Activated CD8-positive, alpha-beta T cell treated with anti-CD3 and anti-CD28 coated beads for 36 hours (primary cell): Measurements from ENCODE around the gene ENPP3. TPM values are rescaled to one million over a fixed set of nuclear protein-coding genes. Genes with fewer than 3 reads are reported as not detected.

ENCODE experiments used
- ATAC-seq: fragments of 200-7000 bp; cut with Tn5 transposase; one replicate; pipeline ENCODE4 v1.10.0; 2021; ENCODE audit warnings: mild to moderate bottlenecking, moderate library complexity
- CTCF ChIA-PET: fragments of 350-600 bp; sonication (Branson Sonifier 250); formaldehyde crosslinking; loops from one replicate; lab custom pipeline; 2021; ENCODE audit warnings: antibody characterized with exemption; lab: Charles Lee
- POLR2A ChIA-PET: fragments of 350-600 bp; sonication (Branson Sonifier 250); formaldehyde crosslinking; loops from one replicate; lab custom pipeline; 2021; ENCODE audit warnings: antibody characterized with exemption; lab: Charles Lee
- DNase-seq: peaks from one replicate; pipeline ENCODE4 v3.0.0-alpha.2; 2020
- H3K27ac Mint-ChIP-seq: one replicate; pipeline ENCODE4 v1.8.0; 2021; ENCODE audit warnings: mild to moderate bottlenecking, mixed read lengths
- H3K27me3 Mint-ChIP-seq: one replicate; pipeline ENCODE4 v1.8.0; 2021; ENCODE audit warnings: mixed read lengths
- H3K36me3 Mint-ChIP-seq: one replicate; pipeline ENCODE4 v1.8.0; 2021; ENCODE audit warnings: low read depth, mixed read lengths
- H3K4me1 Mint-ChIP-seq: one replicate; pipeline ENCODE4 v1.8.0; 2021; ENCODE audit warnings: low read depth, mixed read lengths
- H3K4me3 Mint-ChIP-seq: one replicate; pipeline ENCODE4 v1.8.0; 2021; ENCODE audit warnings: mild to moderate bottlenecking, moderate library complexity, mixed read lengths
- H3K9me3 Mint-ChIP-seq: one replicate; pipeline ENCODE4 v1.8.0; 2021; ENCODE audit warnings: mixed read lengths
- intact Hi-C: fragments of 100-400 bp; cut with micrococcal nuclease; formaldehyde crosslinking; loops from one replicate; pipeline ENCODE4 v1.10.0; 2022
- total RNA-seq, 2 experiments: library from RNA; stranded (reverse); gene quantifications; one replicate each; pipeline ENCODE4 v1.2.3, GENCODE V29; 2021
- TF ChIP-seq, protein P1 (sequence below): fragments of 200-600 bp; IDR thresholded peaks from one replicate; pipeline ENCODE4 v1.8.0; 2022; ENCODE audit warnings: antibody characterized with exemption, mild to moderate bottlenecking

The ENPP3 gene
- total RNA-seq, 2 experiments from 2014 or later: 0.49 to 0.79 TPM

DNA sequence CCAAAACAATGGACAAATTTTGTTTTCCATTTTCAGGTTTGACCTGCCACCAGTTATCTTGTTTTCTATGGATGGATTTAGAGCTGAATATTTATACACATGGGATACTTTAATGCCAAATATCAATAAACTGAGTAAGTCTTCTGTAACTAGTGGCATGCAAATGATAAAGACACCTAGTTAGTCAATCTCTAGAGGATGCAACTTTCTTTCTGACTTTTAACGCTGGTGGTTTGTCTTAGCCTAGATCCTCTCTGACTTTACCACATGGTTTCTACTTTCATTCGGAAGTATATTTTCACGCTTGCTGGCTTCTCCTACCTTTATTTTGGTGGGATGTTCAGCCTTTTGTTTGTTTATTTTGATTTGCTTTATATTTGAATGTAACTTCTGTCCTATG lies 21.2 kb downstream of the ENPP3 start:
- TF ChIP-seq, protein P1, sequence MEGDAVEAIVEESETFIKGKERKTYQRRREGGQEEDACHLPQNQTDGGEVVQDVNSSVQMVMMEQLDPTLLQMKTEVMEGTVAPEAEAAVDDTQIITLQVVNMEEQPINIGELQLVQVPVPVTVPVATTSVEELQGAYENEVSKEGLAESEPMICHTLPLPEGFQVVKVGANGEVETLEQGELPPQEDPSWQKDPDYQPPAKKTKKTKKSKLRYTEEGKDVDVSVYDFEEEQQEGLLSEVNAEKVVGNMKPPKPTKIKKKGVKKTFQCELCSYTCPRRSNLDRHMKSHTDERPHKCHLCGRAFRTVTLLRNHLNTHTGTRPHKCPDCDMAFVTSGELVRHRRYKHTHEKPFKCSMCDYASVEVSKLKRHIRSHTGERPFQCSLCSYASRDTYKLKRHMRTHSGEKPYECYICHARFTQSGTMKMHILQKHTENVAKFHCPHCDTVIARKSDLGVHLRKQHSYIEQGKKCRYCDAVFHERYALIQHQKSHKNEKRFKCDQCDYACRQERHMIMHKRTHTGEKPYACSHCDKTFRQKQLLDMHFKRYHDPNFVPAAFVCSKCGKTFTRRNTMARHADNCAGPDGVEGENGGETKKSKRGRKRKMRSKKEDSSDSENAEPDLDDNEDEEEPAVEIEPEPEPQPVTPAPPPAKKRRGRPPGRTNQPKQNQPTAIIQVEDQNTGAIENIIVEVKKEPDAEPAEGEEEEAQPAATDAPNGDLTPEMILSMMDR: no peak
- DNase-seq: no peak
- H3K36me3 Mint-ChIP-seq: no peaks in the 10 kb centered on the region
- no peak overlapping the region for H3K27ac Mint-ChIP-seq
- H3K4me3 Mint-ChIP-seq: no peak overlapping the region
- H3K9me3 Mint-ChIP-seq: no peaks in the 10 kb centered on the region
- ATAC-seq: no peak
- no peaks in the 10 kb centered on the region for H3K27me3 Mint-ChIP-seq
- H3K4me1 Mint-ChIP-seq: no peaks in the 10 kb centered on the region
- intact Hi-C loops: no loop called here
- CTCF ChIA-PET: interaction anchor here (1.5 kb wide), 1 partner anchor 30 kb away, joined by 6 read pairs; the partner anchor contains the start of gene MED23
- POLR2A ChIA-PET: no interaction called here

DNA sequence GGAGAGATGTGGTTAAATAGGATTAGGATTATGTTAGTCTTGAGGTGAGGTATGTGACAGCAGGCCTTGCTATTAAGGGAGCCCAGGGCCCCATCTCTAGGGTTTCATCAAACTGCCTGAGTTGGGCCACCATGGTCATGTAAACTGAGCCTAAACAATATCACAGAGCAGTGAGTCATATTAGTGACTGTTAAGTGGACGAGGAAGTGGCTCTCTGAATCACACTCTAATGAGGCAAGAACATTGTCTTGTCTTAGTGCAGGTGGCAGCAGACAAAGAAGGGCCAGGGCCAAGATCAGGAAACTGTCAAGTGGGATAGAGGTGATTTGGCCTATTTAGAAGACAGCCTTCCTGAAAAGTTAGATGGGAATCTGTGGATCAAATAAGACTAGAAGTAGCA lies 23.1 kb downstream of the ENPP3 start:
- DNase-seq: no peak
- ChIA-PET CTCF (no interaction called here), POLR2A (no interaction called here)
- Mint-ChIP-seq H3K36me3 (no peaks in the 10 kb centered on the region), H3K9me3 (no peaks in the 10 kb centered on the region), H3K4me3 (no peak overlapping the region), H3K4me1 (no peaks in the 10 kb centered on the region), H3K27ac (no peak overlapping the region), H3K27me3 (no peaks in the 10 kb centered on the region)
- intact Hi-C loops: no loop called here
- peak; percentile 34 for ATAC-seq
- TF ChIP-seq, protein P1: no peak

GRCh38 chr6:131663578-131664165 lies 26.6 kb downstream of the ENPP3 start:
- no peak for ATAC-seq
- H3K36me3 Mint-ChIP-seq: no peaks in the 10 kb centered on the region

DNA sequence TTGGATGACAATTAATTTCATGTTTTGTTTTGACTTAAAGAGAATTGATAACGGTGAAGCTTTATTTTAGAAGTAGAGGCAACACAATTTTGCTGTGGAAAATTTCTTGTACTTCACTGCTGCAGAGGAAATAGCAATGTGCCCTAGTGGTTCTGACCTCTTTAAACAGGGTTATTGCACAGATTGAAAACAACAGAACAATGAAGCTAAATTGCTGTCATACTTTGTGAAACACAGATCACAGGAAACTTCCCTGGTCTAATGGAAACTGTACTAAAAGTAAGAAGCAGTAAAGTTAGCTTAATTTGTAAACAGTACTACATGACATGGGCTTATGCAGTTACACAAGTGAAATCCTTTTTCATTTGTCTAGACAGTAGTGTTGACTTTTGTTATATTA lies 32.8 kb downstream of the ENPP3 start:
- no peaks in the 10 kb centered on the region for H3K4me1 Mint-ChIP-seq
- ChIA-PET CTCF (interaction anchor here (1.3 to 1.6 kb wide), 2 partner anchors 25 to 41 kb away, joined by 3 to 4 read pairs; no protein-coding TSS in a partner anchor), POLR2A (no interaction called here)
- TF ChIP-seq, protein P1: no peak
- H3K36me3 Mint-ChIP-seq: no peaks in the 10 kb centered on the region
- H3K4me3 Mint-ChIP-seq: no peak overlapping the region
- H3K27me3 Mint-ChIP-seq: peaks cover 3% of the 10 kb centered on the region
- DNase-seq (no peak), ATAC-seq (no peak)
- intact Hi-C loops: no loop called here
- no peak overlapping the region for H3K27ac Mint-ChIP-seq
- H3K9me3 Mint-ChIP-seq: no peaks in the 10 kb centered on the region

More at GRCh38 chr6:131663578-131664165, 26.6 kb downstream of the ENPP3 start:
- TF ChIP-seq, protein P1: no peak
- Mint-ChIP-seq H3K4me3 (no peak overlapping the region), H3K4me1 (no peaks in the 10 kb centered on the region), H3K27ac (no peak overlapping the region), H3K27me3 (no peaks in the 10 kb centered on the region), H3K9me3 (no peaks in the 10 kb centered on the region)
- CTCF ChIA-PET: interaction anchor here (1.0 kb wide), 1 partner anchor 9 kb away, joined by 3 read pairs; no protein-coding TSS in a partner anchor
- POLR2A ChIA-PET: no interaction called here
- DNase-seq: no peak
- intact Hi-C loops: no loop called here

DNA sequence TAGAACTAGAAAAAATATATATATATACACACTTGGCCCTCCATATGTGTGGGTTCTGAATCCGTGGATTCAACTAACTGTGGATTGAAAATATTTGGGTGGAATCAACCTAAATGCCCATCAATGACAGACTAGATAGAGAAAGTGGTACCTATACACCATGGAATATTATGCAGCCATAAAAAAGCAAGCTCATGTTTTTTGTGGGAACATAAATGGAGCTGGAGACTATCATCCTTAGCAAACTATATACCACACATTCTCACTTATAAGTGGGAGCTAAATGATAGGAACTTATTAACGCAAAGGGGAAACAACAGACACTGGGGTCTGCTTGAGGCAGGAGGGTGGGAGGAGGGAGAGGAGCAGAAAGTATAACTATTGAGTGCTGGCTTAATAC lies 36.1 kb downstream of the ENPP3 start:
- H3K27me3 Mint-ChIP-seq: peaks cover 4% of the 10 kb centered on the region
- ChIA-PET POLR2A (no interaction called here), CTCF (no interaction called here)
- no peak overlapping the region for H3K4me3 Mint-ChIP-seq
- H3K4me1 Mint-ChIP-seq: no peaks in the 10 kb centered on the region
- no peaks in the 10 kb centered on the region for H3K9me3 Mint-ChIP-seq
- no peak overlapping the region for H3K27ac Mint-ChIP-seq
- H3K36me3 Mint-ChIP-seq: no peaks in the 10 kb centered on the region
- DNase-seq (no peak), ATAC-seq (no peak)
- intact Hi-C loops: no loop called here
- TF ChIP-seq, protein P1: no peak
